ENCODE data around the gene GRHPR.

DNA sequence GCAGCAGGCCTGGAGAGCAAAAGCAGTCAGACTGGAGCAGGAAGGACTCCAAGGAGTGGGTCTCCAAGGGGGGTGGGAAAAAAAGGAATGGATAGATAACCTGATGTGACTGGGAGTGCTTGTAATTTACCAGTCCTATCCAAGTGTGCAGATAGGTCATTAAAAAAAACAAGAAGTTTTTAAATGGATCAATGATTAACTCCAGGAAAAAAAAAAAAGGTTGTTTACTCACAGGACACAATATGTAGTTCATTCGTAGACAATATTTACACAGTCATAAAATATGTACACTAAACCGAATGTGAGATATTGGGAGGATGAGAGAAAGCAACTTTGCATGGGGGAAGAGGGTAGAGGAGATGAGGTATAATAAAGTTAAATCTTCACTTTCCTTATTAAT lies 22.4 kb downstream of the GRHPR start:
- TF ChIP-seq, protein P1, sequence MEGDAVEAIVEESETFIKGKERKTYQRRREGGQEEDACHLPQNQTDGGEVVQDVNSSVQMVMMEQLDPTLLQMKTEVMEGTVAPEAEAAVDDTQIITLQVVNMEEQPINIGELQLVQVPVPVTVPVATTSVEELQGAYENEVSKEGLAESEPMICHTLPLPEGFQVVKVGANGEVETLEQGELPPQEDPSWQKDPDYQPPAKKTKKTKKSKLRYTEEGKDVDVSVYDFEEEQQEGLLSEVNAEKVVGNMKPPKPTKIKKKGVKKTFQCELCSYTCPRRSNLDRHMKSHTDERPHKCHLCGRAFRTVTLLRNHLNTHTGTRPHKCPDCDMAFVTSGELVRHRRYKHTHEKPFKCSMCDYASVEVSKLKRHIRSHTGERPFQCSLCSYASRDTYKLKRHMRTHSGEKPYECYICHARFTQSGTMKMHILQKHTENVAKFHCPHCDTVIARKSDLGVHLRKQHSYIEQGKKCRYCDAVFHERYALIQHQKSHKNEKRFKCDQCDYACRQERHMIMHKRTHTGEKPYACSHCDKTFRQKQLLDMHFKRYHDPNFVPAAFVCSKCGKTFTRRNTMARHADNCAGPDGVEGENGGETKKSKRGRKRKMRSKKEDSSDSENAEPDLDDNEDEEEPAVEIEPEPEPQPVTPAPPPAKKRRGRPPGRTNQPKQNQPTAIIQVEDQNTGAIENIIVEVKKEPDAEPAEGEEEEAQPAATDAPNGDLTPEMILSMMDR (IDR thresholded peaks at IDR 0.05) = no peak
- no peak for TF ChIP-seq POLR2A (IDR thresholded peaks at IDR 0.05)
